Jurkat, Clone E6-1 (cell line): ENCODE data around the gene RGMB.

ENCODE experiments used
- DNase-seq: peaks from one replicate; pipeline ENCODE4 v3.0.0-alpha.2; 2011; ENCODE audit warnings: low read depth, low spot score
- H3K4me3 ChIP-seq: 2 replicates; pipeline ENCODE4 v1.5.1; 2011; ENCODE audit warnings: mild to moderate bottlenecking, low read length, control low read depth, moderate library complexity

RGMB gene

DNA sequence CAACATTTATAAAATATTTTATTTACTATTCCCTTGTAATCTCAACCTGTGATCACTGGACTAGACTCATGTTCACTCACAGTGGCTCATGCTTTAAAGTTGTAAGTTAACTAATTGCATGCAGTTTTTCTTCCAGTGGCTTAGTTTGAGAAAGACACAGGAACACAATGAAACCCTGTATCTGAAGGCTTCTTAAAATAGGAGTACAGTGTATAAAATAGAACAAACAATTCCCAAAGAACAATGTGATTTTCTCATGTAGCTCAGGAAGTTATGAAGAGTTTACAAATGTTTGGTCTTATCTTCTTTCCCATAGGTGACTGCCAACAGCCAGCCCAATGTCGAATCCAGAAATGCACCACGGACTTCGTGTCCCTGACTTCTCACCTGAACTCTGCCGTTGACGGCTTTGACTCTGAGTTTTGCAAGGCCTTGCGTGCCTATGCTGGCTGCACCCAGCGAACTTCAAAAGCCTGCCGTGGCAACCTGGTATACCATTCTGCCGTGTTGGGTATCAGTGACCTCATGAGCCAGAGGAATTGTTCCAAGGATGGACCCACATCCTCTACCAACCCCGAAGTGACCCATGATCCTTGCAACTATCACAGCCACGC is 5.9 kb downstream of the RGMB start:
- H3K4me3 ChIP-seq = no peak overlapping the region
- DNase-seq = no peak

DNA sequence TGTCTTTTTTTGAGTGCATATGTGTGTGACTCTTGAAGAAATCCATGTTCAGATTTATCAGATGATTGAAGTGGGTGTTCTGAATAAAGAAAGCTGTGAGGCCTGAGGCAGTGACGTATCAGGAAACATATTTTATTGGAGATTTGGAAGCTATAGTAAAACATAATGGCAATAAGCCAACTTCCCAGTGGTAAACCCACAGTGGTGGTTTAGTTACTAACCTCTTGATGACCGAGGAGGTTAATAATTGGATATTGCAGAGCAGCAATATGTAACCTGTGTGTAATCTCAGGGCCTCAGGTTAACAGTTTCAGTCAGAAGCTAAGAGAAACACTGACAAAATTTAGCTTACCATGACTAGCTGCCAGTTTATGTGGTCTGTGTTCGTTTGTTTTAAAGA is 6.9 kb downstream of the RGMB start:
- H3K4me3 ChIP-seq = no peak overlapping the region
- no peak for DNase-seq

DNA sequence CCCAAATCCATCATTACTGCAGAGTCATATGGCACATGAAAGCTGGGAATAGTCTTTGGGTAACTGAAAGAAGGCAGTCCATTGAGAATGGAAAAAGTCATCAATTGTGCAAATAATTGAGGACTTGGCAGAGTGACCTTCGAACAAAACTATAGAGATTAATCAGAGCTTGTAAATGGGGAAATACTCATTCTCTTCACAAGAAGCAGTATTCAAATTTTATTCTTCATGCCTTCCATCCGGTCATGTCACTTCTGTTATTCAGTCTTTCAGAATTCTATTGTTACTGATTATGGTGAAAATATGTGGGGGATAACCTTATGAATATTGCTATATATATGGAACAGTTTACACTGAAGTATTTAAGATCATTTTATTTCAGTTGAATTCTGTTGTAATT is 8.1 kb downstream of the RGMB start:
- no peak overlapping the region for H3K4me3 ChIP-seq
- DNase-seq = no peak

DNA sequence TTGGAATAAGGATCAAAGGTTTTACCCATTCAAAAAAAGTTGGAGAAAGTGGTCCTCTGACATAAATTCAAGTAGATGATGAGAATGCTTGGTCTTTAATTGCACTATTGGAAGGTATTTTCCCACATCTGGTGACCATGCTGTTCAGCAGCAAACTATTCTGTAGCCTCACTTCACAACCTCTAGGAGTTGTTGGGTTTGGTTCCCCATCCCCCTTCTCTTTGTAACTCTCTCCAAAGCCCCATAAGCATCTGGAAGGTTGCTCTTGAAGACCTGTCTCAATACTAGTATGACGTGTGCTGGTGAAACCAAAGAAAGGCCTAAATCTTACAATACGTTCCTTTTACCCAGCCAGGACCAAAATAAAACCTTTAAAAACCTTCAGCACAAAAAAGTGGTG is 8.5 kb downstream of the RGMB start:
- DNase-seq = no peak
- H3K4me3 ChIP-seq = no peak overlapping the region

DNA sequence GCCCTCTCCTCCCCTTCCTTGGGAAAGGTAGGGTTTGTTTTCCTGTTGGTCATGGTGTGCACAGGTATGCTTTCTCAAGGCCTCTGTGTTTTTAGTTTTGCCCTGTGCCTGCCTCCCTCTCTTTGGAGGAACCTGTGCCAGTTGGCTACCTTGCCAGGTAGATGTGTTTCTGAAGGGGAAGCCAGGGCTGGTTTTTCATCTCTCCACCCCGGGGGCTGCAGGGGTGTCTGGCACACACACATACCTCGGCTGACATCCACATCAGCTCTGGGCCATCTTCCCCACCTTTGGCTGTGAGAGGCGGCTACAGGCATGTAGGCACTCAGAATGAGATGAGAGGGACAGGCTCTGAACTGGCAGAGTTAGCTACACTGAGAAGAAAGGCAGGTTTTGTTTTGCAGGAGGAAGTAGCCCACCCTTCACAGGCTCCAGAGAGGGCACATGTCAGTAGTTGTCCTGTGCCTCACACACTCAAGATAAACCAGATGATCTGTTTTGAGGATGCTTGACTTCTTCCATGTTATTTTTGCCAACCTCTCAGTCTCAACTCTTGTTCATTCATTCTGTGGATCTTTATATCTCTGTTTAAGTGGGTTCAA is 9.7 kb downstream of the RGMB start:
- H3K4me3 ChIP-seq = no peak overlapping the region
- DNase-seq = no peak

DNA sequence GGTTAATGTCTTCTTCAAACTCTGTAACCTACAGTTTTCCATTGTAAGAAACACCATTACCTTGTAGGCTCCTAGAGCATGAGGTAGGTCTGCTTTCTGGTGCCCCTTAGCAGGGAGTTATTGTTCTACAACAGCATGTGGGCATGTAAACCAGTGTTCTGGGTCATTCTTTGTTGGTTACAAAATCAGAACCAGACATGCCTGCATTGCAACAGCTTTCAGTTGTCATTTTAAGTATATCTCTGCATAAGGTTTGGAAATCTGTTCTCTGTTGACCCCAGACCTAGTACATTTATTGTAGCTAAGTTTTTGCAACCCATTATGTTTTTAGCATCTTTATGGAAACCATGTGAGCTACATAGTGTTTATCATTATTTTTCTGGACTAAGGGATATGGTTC is 10.9 kb downstream of the RGMB start:
- no peak for DNase-seq

DNA sequence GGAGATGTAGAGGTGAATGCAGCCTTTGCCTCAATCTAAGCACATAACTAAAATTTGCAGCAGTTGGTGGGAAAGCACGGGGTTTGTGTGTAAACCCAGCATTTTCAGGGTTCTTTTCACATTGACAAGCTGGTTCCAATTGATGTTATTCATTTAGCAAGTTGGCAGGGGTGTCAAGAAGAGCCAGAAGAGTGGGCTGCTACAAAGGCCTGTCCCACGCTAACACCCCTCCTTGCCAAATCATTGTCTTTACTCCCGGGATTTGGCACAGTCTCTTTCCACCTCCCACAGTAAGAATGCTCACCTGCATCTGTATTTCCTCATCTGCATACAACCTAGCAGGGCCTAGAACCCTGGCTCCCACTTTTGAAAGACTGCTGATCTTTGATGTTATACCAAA is 11.8 kb downstream of the RGMB start:
- DNase-seq = no peak
- H3K4me3 ChIP-seq = no peak overlapping the region

More for the DNA sequence above, 10.9 kb downstream of the RGMB start:
- H3K4me3 ChIP-seq = no peak overlapping the region

DNA sequence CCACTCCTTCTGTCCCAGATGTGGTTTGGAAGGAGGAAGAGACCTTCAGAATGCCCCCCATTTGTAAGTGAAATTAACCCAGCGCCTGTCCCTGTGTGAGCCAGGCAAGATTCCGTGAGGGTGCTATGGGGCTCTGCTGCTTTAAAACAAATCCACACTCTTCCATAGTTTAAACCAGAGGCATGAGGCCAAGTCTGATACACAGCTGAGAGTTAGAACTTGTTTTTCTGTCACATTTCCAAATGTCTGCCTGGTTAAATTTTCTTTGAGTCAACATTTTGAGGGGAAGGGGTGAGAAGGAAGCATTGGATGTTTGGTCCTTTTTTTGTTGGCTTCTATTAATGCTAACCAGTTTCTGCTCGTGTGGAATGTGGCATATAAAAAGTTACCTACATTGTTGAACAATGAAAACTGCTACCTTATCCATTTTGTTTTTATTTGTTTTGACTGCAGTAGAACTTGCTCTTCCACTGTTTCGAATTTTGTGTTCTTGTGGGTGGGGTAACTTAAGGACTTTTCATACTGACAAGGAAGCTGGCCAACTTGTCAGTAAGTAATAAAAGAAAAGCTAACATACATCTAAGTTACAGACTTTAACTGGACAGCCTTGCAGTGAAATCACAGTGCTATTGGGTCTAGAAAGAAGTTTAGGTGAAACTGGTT is 12.9 kb downstream of the RGMB start:
- no peak overlapping the region for H3K4me3 ChIP-seq
- DNase-seq = no peak

DNA sequence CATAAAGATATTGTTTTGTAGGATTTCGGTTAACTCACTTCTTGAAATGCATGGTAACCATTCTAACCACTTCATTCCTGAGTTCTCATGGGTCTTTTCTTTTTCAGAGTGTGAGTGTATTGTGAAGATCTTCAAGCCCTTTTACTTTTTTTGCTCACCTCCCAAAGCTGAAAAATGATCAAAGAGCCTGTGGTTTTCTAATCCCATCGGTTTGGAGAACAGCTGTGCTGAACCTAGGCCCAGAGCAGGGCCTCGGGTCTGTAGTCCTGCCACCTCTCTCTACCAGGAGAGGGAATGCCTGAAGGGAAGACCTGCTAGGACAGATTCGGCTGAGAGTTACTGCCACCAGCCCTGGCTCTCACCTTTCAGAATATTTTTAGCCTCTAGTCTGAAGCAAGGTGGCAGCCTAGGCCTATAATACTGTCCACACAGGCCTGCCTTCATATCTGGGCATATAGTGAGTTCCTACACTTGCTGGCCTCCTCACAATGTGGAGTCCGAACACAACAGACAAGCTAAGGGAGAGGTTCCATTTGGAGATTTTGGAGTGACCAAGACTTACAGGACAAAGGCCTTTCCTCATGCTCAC is 13.8 kb downstream of the RGMB start:
- H3K4me3 ChIP-seq = no peak overlapping the region
- DNase-seq = peak; percentile 53

DNA sequence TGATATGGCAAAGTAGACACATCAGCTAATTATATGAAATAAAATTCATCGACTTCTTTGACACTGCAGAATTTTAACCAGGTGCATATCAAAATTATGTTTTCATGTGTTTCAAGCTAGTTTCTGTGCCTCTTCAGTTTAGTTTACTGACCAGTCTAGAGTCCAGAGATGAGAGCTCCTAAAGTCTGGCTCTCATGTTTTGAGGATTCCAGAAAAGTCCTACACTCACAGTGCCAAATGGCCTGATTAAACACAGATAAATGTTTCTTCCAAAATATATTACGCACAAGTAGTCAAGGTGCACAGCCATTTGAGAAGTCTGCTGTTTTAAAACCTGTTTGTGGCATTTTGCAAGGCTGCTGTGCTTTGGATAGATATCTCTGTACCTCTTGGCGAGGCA is 15.6 kb downstream of the RGMB start:
- H3K4me3 ChIP-seq = no peak overlapping the region
- DNase-seq = no peak

DNA sequence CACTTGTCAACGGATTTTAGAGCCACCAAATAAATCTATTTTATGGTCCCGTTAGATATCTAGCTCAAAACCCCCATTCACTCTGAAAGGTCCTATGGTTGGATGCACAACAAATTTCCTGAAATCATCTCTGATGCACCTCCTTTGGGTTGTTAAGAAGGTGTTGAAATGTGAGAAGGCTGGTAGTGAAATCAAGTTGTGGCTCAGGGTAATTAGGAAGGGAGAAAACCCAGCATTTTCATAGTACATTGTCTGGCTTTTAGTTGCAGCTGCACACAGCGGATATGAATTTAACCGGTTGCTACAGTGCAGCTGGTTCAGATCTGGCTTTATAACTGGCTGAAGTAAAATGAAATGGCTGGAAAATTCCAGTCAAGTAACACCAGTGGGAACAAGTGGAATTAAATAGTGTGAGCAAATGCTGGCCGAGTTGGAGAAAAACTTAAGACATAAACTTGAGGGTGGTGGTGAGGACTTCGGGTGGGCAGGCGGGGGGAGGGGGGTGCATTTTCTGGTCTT is 17.6 kb downstream of the RGMB start:
- no peak for DNase-seq
- no peak overlapping the region for H3K4me3 ChIP-seq

DNA sequence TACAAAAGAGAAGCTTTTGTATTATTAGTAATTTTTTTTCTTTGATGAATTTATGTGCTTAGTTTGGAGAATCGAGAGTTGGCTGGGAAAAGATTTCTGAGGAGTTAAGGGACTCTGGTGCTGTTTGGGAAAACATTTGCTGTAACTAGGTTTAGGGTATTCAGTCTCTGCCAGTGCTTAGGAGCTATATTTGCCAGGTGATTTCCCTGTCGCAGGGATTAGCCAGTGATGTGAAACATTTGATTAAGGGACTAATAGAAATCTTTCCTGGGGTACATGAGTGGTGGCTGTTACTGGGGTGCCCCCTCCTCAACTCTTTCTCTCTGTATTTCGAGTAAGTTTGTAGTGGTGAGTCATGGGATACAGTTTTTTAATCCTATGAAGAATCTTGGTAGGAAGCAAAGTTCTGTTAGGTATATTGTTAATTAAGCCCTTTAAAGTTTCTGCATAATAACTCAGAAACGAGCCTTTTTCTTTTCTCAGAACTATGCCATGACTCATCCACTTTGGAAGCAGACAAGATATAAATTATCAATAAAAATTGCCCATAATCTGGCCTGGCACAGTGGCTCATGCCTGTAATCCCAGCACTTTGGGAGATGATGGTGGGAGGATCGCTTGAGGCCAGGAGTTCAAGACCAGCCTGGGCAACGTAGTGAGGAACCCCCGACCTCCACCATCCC is 18.6 kb downstream of the RGMB start:
- DNase-seq = no peak
- H3K4me3 ChIP-seq = no peak overlapping the region

DNA sequence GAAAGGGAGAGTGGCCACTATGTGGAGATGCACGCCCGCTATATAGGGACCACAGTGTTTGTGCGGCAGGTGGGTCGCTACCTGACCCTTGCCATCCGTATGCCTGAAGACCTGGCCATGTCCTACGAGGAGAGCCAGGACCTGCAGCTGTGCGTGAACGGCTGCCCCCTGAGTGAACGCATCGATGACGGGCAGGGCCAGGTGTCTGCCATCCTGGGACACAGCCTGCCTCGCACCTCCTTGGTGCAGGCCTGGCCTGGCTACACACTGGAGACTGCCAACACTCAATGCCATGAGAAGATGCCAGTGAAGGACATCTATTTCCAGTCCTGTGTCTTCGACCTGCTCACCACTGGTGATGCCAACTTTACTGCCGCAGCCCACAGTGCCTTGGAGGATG is 19.8 kb downstream of the RGMB start:
- DNase-seq = no peak
- H3K4me3 ChIP-seq = no peak overlapping the region

DNA sequence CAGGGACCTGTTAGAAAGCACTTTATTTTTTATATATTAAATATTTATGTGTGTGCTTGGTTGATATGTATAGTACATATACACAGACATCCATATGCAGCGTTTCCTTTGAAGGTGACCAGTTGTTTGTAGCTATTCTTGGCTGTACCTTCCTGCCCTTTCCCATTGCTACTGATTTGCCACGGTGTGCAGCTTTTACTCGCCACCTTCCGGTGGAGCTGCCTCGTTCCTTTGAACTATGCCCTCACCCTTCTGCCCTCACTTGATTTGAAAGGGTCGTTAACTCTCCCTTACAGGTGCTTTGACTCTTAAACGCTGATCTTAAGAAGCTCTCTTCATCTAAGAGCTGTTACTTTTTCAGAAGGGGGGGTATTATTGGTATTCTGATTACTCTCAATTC is 20.5 kb downstream of the RGMB start:
- DNase-seq = no peak
- H3K4me3 ChIP-seq = no peak overlapping the region

DNA sequence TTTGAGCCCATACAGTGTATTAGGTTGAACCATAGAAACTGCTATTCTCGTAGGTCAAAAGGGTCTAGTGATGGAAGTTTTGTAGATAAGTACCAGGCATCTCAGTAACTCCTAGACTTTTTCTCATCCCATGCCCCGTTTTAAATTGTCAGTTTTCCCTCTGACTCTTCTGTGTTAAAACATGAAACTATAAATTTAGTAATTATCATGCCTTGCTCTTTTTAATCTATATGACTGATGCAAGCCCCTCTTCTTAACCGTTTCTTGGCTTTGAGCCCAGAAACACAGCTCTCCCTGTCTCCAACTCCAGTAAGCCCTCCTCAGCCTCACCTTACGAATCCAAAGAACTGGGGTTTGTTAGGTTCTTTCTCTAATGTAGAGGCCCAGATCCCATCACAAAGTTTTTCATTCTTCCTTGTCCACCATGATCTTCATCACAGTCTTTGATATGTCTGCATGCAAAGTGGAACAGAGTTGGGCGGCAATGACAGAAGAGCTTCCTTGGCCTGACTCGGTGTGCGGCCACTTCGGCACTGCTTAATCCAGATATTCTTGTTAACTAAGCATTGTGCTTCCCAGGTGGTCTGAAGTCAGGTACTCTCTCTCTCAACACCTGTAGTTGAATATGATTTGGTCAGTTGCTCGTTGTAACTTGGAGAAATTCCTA is 21.1 kb downstream of the RGMB start:
- no peak for DNase-seq
- no peak overlapping the region for H3K4me3 ChIP-seq

DNA sequence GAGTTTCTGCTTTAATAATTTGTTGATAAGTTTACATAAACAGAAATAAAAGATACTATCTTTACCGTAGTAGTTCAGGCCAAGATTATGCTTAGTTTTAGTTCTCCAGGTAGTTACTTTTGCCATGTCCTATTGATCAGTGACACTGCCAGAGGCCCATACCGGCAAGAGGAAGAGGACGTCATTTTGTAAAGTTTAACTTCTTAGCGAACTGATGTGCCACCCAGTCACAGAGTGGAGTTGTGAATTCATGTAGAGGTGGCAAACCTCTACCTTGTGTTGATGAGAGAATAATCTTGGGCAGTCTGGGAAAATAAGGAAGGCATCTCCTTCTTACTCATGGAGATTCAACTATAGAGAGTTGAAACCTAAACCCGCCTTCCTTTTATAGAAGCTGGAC is 21.8 kb downstream of the RGMB start:
- no peak overlapping the region for H3K4me3 ChIP-seq
- no peak for DNase-seq

DNA sequence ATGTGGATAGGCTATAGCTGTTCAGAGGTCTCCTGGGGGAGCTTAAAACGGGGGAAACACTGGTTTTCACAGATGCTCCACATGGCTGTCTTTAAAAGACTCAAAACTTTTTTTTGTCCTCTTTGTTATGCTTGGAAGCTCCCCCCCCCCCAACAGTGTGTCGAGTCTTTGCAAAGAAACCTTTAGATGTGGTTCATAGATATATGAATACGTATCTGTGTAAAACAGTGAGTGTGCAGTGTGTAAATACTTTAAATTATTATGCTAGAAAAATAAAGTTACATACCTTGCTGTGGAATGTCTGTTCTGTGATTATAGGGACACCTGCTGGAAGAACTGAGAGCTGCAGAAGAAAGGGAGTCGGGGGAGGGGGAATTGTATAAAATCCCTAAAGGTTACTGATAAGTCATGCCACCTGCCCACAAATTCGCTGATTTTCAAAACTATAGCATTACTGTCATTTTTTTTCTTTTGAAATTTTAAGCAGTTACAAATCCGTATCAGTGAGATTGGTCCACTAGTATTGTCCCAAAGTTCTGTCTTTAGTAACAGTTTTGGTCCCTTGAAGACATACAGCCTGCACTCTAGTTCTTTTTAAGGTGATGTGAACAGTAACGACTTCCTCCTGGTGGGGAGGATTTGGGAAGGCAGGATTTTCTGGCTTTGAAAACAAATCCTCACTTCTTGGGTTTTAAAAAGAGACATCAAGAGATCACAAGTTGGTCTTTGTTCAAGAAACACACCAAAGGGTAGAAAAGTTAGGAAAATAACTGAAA is 22.9 kb downstream of the RGMB start:
- peak; percentile 57 for DNase-seq
- H3K4me3 ChIP-seq = no peak overlapping the region

DNA sequence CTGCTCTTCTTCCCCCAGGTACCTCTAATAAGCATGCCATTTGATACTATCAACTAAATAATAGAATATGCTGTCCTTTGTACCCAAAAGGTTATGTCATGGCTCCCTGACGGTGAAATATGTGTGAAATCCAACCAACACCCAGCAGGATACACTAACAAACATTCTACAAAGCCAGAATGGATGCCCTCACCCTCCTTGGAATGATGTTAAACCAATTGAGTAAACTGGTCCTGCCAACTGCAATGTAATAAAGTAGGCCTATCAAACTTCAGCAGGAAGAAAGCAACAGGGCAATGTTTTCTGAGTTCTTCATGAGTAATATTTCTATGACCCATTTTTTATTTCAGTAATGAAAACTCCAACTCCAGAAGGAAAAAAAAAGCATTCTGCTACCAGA is 24.9 kb downstream of the RGMB start:
- no peak for DNase-seq
- H3K4me3 ChIP-seq = no peak overlapping the region

DNA sequence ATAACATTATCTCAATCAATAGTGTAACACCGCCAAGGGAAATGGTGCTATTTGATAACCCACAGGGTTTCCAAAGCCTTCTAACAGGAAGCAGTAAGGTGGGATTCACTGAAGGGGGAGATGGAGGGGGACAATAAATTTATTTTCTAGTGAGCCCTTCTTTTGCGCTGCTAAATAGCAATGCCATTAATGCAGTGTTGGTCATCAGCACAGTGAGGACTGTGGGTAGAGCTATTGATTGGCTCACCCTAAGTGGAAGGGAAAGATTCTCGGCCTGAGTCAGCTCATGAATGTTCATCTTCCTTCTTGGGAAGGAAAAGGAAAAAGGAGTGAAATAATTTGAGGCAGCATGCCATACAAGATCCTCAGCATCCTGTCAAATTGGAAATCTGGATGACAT is 25.4 kb downstream of the RGMB start:
- DNase-seq = no peak
- no peak overlapping the region for H3K4me3 ChIP-seq
